ENCODE data around the gene SLC36A4.
"Not testable (repeated sequence)": the region's sequence is repeated elsewhere in the genome, so short reads cannot be mapped to it uniquely, and the experiment has no call there.

Gene SLC36A4

GRCh38 chr11:93122535-93123235, 75.1 kb downstream of the SLC36A4 start:
- DNase-seq (ENCODE audit: low read depth): no peak

DNA sequence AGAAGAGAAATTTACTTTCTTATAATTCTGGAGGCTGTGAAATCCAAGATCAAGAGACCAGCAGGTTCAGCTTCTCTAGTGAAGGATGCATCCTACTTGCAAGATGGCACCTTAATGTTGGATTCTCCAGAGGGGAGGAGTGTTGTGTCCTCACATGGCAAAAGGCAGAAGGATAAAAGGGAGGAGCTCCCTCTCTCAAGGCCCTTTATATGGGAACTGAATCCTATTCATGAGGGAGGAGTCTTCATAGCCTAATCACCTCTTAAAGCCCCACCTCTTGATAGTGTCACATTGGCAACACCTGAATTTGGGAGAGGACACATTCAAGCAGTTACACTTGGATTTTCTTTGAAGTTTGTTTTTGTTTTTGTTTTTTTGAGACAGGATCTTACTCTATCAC, 79.5 kb downstream of the SLC36A4 start:
- no peak for DNase-seq (ENCODE audit: low read depth)

GRCh38 chr11:93117565-93117964, 80.2 kb downstream of the SLC36A4 start:
- DNase-seq (ENCODE audit: low read depth): no peak

- DNase-seq (ENCODE audit: low read depth): no peak
Measured at GRCh38 chr11:93116641-93117441, 81.0 kb downstream of the SLC36A4 start.

- DNase-seq (ENCODE audit: low read depth): no peak
Measured at GRCh38 chr11:93114304-93114703, 83.5 kb downstream of the SLC36A4 start.

- no peak for DNase-seq (ENCODE audit: low read depth)
Measured at GRCh38 chr11:93113824-93114223, 84.0 kb downstream of the SLC36A4 start.

DNA sequence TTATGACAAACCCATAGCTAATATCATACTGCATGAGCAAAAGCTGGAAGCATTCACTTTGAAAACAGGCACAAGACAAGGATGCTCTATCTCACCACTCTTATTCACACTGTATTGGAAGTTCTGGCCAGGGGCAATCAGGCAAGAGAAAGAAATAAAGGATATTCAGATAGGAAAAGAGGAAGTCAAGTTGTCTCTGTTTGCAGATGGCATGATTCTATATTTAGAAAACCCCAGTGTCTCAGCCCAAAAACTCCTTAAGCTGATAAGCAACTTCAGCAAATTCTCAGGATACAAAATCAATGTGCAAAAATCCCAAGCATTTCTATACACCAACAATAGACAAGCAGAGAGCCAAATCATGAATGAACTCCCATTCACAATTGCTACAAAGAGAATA, 86.6 kb downstream of the SLC36A4 start:
- DNase-seq (ENCODE audit: low read depth): not testable (repeated sequence)

- DNase-seq (ENCODE audit: low read depth): no peak
Measured at GRCh38 chr11:93100211-93100610, 97.6 kb downstream of the SLC36A4 start.

GRCh38 chr11:93099806-93100205, 98.0 kb downstream of the SLC36A4 start:
- no peak for DNase-seq (ENCODE audit: low read depth)

Measured in stimulated activated CD8-positive, alpha-beta memory T cell treated with anti-CD3 and anti-CD28 coated beads, Interleukin-15, amount 100 ng/mL, for 1 hour (primary cell).